GM21515 (cell line): Measurements from ENCODE around the gene CCDC138.

Source experiments
- ATAC-seq: cut with Tn5 transposase; IDR thresholded peaks from one replicate; pipeline ENCODE4 v1.9.1; 2021; ENCODE audit not compliant: unreplicated experiment

CCDC138 gene

DNA sequence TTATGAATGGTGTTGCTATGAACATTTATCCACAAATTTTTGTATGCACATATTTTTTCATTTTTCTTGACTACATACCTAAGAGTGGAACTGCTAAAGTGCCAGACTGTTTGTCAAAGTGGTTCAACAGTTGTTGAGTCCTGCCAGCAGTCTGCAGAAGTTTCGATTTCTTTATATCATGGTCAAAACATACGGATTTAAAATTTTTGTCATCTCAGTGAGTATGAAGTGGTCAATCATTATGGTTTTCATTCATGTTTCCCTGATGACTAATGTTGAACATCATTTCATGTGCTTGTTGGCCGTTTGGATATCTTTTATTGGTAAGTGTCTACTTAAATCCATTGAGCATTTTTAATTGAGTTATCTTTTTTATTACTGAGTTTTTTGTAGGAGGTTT is 39.2 kb downstream of the CCDC138 start:
- ATAC-seq, result no peak

DNA sequence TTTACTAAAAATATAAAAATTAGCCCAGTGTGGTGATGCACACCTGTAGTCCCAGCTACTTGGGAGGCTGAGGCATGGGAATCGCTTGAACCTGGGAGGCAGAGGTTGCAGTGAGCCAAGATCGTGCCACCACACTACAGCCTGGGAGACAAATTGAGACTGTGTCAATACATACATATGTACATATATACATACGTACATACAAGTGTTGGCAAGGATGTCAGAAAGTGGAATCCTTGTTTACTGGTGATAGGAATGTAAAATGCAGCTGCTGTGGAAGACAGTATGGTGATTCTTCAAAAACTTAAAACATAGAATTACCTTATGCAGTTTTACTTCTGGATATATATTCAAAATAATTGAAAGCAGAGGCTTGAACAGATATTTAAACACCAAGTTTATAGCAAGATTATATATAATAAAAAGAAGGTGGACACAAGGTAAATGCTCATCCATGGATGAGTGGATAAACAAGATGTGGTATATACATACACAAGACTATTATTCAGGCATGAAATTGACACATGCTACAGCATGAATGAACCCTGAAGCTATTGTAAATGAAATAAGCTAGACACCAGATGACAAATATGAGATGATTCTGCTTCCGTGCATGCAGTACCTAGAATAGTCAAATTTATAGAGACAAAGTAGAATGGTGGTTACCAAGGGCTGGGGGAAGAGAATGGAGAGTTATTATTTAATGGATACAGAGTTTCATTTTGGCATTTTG is 43.2 kb downstream of the CCDC138 start:
- no peak for ATAC-seq

DNA sequence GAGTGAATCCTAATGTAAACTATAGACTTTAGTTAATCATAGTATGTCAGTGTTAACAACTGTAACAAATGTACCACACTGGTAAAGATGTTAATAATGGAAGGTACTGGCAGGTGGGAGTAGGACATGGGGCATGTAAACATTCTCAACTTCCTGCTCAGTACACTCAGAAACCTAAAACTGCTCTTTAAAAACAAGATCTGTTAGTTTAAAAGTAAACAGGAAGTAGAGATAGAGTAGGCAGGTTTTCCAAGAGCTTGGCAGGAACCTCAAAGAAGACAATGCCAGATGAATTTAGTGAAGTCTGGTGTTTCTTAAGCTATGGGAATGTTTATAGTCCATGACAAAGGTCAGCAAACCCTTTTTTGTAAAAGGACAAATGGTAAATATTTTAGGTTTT is 46.6 kb downstream of the CCDC138 start:
- ATAC-seq, result no peak

- ATAC-seq, result no peak
Measured at GRCh38 chr2:108834620-108835019, 48.0 kb downstream of the CCDC138 start.

DNA sequence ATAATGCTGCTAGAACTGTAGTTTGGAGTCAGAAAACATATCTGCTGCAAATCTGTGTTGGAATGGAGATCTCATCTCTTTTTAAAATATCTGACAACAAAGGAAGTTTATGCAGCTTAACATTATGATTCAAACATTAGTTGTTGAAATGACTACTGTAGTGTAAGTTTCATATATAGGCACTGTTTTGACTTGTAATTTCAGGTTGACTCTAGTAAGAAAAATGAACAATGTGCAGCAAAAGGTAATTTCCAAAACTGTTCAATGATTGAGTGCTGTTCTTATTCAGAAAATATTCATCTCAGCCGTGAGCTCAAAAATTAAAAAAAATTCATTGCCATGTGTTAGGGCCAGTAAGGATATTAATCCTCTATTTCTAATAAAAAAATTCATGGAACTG is 48.5 kb downstream of the CCDC138 start:
- ATAC-seq, result no peak

DNA sequence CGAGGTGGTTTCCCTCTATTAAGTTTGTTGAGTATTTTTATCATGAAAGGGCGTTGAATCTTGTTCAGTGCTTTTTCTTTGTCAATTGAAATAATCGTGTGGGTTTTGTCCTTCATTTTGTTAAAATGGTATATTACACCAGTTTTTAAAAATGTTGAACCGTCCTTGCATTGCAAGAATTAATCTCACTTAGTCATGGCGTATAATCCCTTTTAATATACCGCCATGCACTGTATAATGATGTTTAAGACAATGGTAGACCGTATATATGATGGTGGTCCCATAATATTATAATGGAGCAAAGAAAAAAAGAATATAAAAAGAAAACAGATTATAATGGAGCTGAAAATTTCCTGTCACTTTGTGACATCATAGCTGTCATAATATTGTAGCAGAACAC is 50.6 kb downstream of the CCDC138 start:
- ATAC-seq, result no peak

DNA sequence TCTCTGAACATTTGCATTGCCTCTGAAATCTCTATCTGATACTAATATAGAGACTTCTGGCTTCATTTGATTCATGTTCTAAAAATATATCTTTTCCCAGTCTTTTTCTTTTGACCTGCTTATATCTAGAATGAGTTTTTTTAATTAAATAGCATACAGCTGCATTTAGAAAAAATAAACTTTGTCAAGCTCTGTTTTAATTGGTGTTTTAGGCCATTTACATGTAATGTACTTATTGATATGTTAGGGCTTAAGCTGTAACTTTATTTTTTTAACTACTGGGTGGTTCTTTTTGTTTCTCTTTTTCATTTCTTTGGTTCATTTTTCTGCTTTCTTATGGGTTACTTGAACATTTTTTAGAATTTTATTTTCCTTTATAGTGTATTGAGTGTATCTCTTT is 54.9 kb downstream of the CCDC138 start:
- no peak for ATAC-seq

- no peak for ATAC-seq
Measured at GRCh38 chr2:108845923-108846322, 59.4 kb downstream of the CCDC138 start.

DNA sequence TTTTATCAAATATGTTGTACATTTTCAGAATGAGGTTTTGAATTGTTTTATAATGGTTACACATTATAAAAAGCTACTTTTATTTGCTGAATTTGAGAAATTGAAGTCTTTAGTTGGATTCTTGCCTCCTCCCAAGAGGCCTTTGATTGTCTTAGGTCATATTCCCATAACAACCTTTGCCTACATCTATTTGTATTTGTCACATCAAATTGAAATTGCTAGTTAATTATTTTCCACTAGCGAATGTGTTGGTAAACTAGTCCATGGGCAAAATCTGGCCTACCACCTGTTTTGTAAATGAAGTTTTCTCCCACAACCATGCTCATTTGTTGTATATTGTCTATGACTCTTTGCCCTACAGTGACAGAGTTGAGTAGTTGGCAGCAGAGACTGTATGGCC is 60.4 kb downstream of the CCDC138 start:
- ATAC-seq, result no peak

GRCh38 chr2:108852375-108852774 is 65.8 kb downstream of the CCDC138 start:
- no peak for ATAC-seq

- ATAC-seq, result no peak
Measured at GRCh38 chr2:108853421-108853820, 66.8 kb downstream of the CCDC138 start.

GRCh38 chr2:108854484-108854883 is 67.9 kb downstream of the CCDC138 start:
- ATAC-seq, result no peak

DNA sequence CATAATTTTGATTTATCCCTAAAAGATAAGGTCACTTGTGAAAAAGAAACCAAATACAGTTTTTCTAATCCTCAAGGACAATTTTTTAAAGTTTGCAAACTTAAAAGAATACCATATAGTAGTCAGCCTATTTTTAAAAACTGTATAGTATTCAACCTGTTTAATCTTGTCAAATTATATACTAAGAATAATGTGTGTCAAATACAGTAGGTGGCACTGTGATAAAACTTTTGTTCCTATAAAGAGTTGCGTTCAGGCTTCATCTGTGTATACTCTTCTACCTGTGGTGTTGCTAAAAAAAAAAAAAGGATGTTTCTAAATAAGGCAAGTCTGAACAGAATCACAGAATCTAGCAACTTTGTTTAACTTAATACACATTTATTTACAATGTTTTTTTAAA is 68.6 kb downstream of the CCDC138 start:
- no peak for ATAC-seq

DNA sequence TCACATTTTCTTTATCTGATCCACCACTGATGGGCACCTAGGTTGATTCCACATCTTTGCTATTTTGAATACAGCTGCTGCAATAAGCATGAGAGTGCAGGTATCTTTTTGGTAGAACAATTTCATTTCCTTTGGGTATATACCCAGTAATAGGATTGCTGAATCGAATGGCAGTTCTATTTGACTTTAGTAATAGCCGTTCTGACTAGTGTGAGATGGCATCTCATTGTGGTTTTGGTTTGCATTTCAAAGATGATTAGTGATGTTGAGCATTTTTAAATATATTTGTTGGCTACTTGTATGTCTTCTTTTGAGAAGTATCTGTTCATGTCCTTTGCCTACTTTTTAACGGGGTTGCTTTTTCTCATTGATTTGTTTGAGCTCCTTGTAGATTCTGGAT is 72.3 kb downstream of the CCDC138 start:
- no peak for ATAC-seq

- ATAC-seq, result no peak
Measured at GRCh38 chr2:108866041-108866440, 79.5 kb downstream of the CCDC138 start.

DNA sequence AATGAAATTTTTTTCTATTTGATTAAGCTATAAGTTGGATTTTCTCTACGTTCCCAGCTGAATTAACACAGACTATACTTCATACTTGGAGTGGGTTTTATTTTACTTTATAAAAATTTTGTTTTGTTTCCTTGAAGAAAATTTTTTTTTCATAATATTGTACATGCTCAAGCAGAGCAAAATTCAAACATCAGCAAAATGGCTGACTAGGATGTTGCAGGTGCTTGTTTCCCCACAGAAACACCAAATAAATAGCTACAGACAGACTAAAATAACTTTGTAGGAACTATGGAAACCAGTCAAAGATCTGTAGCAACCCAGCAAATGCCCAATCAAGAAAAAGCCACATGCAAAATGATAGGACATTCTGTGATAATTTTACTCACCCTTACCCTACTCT is 82.3 kb downstream of the CCDC138 start:
- ATAC-seq, result no peak

DNA sequence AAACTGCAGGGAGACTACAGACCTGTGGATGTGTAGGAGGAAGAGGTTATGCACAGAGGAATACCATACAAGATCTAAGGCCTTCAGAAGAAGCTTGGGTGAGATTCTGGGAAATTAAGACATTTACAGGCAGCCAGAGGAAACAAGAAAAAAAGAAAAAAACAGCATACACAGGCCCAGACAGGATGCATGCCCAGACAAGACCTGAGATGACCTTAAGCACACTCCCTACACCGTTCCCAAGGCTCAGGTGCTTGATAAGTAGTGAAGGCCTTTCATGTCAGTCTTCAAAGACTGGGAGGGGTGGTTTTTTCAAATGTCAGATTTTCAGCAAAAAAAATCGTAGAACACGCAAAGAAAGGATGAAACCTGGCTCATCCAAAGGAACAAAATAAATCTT is 83.0 kb downstream of the CCDC138 start:
- ATAC-seq, result no peak

DNA sequence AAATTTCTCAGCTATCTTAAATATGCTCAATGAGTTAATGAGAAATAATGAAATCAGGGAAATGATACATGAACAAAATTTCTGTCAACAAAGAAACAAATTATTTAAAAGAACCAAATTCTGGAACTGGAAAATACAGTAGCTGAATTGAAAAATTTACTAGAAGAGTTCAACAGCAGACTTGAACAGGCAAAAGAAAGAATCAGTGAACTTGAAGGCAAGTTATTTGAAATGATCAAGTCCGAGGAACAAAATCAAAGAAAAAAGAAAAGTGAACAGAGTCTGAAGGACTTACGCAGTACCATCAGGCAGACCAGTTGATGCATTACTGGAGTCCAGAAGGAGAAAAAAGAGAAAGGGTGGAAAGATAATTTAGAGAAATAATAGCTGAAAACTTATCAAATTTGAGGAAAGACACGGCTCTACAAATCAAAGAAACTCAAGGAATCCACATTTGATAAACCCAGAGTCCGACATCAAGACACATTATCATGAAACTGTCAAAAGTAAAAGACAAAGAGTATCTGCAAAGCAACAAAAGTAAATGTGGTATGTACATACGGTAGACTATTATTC is 83.6 kb downstream of the CCDC138 start:
- ATAC-seq, result no peak

DNA sequence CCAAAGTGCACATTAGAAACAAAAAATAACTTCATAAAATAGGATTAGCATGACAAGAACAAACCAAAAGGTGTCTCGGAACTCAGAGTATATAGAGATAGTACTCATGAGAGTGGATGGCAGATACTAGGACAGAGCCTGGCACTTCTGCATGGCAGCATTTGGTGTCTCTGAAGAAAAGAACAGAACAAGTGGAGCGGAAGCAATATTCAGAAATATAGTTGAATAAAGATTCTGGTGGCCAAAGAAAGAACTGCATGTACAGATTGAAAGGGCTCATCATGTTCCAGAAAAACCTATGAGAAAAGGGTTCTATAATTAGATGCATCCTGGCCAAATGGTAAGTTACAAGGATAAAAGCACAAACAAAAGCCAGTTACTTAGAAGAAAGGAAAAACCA is 90.9 kb downstream of the CCDC138 start:
- no peak for ATAC-seq

- ATAC-seq, result no peak
Measured at GRCh38 chr2:108878276-108878675, 91.7 kb downstream of the CCDC138 start.

DNA sequence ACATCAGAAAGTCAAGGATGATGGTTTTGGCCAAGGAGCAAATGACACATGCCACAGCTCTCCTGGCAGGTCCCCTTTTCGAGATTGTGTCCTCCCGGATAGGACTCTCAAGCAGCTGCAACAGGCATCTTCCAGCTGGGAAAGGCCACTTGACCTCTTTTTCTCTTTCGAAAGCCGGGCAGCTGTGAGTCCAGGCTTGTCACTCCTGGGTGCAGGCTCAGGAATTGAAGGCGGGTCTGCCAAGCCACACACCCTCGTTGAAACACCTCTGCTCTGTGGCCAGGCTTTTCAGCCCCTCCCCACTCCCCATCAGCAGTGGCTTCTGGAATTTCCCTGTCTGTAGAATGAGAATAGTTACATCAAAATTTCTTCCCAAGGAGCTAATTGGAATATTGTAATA is 98.0 kb downstream of the CCDC138 start:
- no peak for ATAC-seq

DNA sequence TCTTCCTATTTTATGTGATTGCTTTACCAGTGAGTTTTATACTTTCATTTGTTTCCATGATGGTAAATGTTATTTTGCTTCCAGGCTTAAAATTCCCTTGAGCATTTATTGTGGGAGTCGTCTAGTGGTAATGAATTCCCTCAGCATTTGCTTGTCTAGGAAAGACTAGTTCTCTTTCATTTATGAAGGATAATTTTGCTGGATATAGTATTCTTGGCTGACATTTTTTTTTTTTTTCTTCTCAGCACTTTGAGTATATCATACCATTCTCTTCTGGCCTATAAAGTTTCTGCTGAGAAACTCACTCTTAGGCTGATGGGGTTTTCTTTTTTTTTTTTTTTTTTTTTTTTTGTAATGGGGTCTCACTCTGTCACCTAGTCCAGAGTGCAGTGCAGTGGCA is 103.3 kb downstream of the CCDC138 start:
- ATAC-seq, result no peak

DNA sequence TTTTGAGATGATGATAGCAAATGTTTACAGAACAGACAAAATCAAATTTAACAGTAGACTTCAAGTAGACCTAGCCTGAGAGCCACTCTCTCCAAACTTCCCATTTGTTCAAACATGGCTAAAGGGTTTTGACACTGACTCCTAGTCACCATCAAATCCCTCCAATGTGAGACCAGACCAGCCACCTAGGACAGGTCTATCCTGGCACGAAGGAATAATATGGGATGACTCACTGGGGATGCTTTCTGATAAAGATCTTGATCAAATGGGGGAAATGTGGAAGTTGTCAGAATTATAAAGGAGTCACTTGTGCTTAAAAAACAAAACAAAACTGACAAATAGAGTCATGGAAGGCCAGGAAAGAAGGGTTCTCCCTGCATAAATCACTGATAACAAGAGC is 106.7 kb downstream of the CCDC138 start:
- no peak for ATAC-seq
